Measurements from ENCODE around the gene INO80E. TPM values are rescaled to one million over a fixed set of nuclear protein-coding genes. Genes with fewer than 3 reads are reported as not detected.
A peak's percentile ranks its signal among the peaks of the same experiment; 100 is the strongest.

INO80E gene, protein sequence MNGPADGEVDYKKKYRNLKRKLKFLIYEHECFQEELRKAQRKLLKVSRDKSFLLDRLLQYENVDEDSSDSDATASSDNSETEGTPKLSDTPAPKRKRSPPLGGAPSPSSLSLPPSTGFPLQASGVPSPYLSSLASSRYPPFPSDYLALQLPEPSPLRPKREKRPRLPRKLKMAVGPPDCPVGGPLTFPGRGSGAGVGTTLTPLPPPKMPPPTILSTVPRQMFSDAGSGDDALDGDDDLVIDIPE
- 10 to 100 TPM; 23.8 to 71.1 (median 55.5) TPM for total RNA-seq
- 10 to 100 TPM; 38.8 to 81.6 TPM for polyA plus RNA-seq
- long read RNA-seq, donor 1, partial matches to known transcripts: 3 of 21 reads
- long read RNA-seq, donor 1, other reads (novel, unspliced or antisense): 10 of 21 reads
- long read RNA-seq, donor 2, transcript INO80E-207 (7 exons, 2,103 nt): major isoform, 12 of 17 reads
- long read RNA-seq, donor 2, partial matches to known transcripts: 0 of 17 reads
- long read RNA-seq, donor 2, other reads (novel, unspliced or antisense): 0 of 17 reads
- long read RNA-seq, donor 3, transcript INO80E-207 (7 exons, 2,103 nt): major isoform, 12 of 30 reads
- long read RNA-seq, donor 3, partial matches to known transcripts: 8 of 30 reads
- long read RNA-seq, donor 3, other reads (novel, unspliced or antisense): 6 of 30 reads

- intact Hi-C loops (cut with DNase I): no loop called here
- H3K36me3 ChIP-seq: no peaks in the 10 kb centered on the region
Observed at GRCh38 chr16:29995911-29996765, at the start of gene INO80E. TSS of gene INO80E (plus strand) at chr16:29996241. CDS start at chr16:29996311, 70 bp downstream.

GRCh38 chr16:29947897-29948296, 48.1 kb upstream of the INO80E start:
- WGBS, 3 donors: 83 to 89% (median 86%) methylated on average over 2 of the region's 2 CpGs
- H3K27me3 ChIP-seq: no peaks in the 10 kb centered on the region
- no peak overlapping the region for H3K4me3 ChIP-seq
- no peak overlapping the region for H3K27ac ChIP-seq
- intact Hi-C loops (cut with DNase I): no loop called here
- H3K9me3 ChIP-seq: no peaks in the 10 kb centered on the region
- H3K4me1 ChIP-seq (ENCODE audit: insufficient read depth): peaks cover 6% of the 10 kb centered on the region
- no peaks in the 10 kb centered on the region for H3K36me3 ChIP-seq
- DNase-seq: no peak
- TF ChIP-seq CTCF (IDR thresholded peaks at IDR 0.05) (no peak), POLR2A (IDR thresholded peaks at IDR 0.05) (no peak), EP300 (IDR thresholded peaks at IDR 0.05) (no peak)

More at GRCh38 chr16:29995911-29996765, at the start of gene INO80E:
- peak within 1 kb of the TSS; percentile 72 to 99 for H3K27ac ChIP-seq
- H3K27me3 ChIP-seq: no peaks in the 10 kb centered on the region
- peak; percentile 97 to 99 (median 98) for DNase-seq
- 0% methylated on average over 65 of the region's 65 CpGs for WGBS, 3 donors
- no peaks in the 10 kb centered on the region for H3K9me3 ChIP-seq
- peak within 1 kb of the TSS; percentile 51 for H3K4me3 ChIP-seq
- H3K4me1 ChIP-seq (ENCODE audit: insufficient read depth): peaks cover 3% of the 10 kb centered on the region
- TF ChIP-seq EP300 (IDR thresholded peaks at IDR 0.05): no peak
- TF ChIP-seq POLR2A (IDR thresholded peaks at IDR 0.05): peak; percentile 43
- TF ChIP-seq CTCF (IDR thresholded peaks at IDR 0.05): no peak

- H3K4me1 ChIP-seq (ENCODE audit: insufficient read depth): no peaks in the 10 kb centered on the region
- no peak overlapping the region for H3K4me3 ChIP-seq
- no peaks in the 10 kb centered on the region for H3K36me3 ChIP-seq
- intact Hi-C loops (cut with DNase I): no loop called here
- no peaks in the 10 kb centered on the region for H3K27me3 ChIP-seq
- no peaks in the 10 kb centered on the region for H3K9me3 ChIP-seq
- TF ChIP-seq POLR2A (IDR thresholded peaks at IDR 0.05): no peak
- TF ChIP-seq CTCF (IDR thresholded peaks at IDR 0.05): no peak
- no peak for TF ChIP-seq EP300 (IDR thresholded peaks at IDR 0.05)
- DNase-seq: no peak
- no peak overlapping the region for H3K27ac ChIP-seq
- 93 to 96% (median 94%) methylated on average over 4 of the region's 4 CpGs for WGBS, 3 donors
Observed at GRCh38 chr16:29950806-29951461, 45.1 kb upstream of the INO80E start.

Data from ovary (tissue), 10 donors.